Kidney epithelial cell (primary cell): Measurements from ENCODE around the gene PLXNA2. TPM values are rescaled to one million over a fixed set of nuclear protein-coding genes. Genes with fewer than 3 reads are reported as not detected.

Experiments
- DNase-seq: peaks from one replicate; pipeline ENCODE4 v3.0.0-alpha.2; 2010; ENCODE audit warnings: low read depth
- H3K27me3 ChIP-seq: 2 replicates; pipeline ENCODE4 v1.6.0; 2011; ENCODE audit warnings: low read length; ENCODE audit not compliant: control insufficient read depth, insufficient read depth
- H3K36me3 ChIP-seq: 2 replicates; pipeline ENCODE4 v1.5.1; 2011; ENCODE audit warnings: low read length; ENCODE audit not compliant: control insufficient read depth, insufficient read depth
- H3K4me3 ChIP-seq: 2 replicates; pipeline ENCODE4 v1.5.1; 2011; ENCODE audit warnings: low read depth, mild to moderate bottlenecking, control low read depth, low read length
- total RNA-seq: library from RNA; depleted of rRNA; stranded (reverse); fragments of >200 nt; gene quantifications from 2 replicates; pipeline ENCODE4 v1.2.3, GENCODE V29; 2015
- TF ChIP-seq, protein P1 (sequence below): IDR thresholded peaks from 2 replicates; pipeline ENCODE4 v1.5.1; 2011; ENCODE audit warnings: mild to moderate bottlenecking, moderate library complexity, low read length, control low read depth, inconsistent platforms; ENCODE audit not compliant: insufficient read depth, poor library complexity, severe bottlenecking

Gene PLXNA2
- total RNA-seq, 1 donor from 2014 or later = 6.9 TPM

DNA sequence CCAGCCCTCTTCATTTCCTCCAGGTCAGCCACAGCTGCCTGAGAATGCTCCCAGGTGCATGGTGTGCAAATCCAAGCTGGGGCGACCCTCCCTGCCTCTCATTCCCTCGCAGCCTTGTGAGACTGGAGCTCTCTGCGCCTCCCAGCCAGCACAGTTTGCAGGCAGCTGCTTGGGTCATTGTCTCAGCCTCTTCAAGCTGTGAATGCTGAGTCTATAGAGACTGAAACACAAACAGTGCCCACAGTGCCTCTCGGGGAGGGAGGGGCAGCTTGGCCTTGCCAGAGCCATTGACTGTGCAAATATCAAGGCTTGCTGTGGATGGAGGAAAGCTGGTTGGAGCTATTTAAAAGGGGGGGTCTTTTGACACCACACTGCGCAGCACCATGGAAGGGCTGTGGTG is 10.6 kb downstream of the PLXNA2 start:
- DNase-seq = no peak
- TF ChIP-seq, protein P1, sequence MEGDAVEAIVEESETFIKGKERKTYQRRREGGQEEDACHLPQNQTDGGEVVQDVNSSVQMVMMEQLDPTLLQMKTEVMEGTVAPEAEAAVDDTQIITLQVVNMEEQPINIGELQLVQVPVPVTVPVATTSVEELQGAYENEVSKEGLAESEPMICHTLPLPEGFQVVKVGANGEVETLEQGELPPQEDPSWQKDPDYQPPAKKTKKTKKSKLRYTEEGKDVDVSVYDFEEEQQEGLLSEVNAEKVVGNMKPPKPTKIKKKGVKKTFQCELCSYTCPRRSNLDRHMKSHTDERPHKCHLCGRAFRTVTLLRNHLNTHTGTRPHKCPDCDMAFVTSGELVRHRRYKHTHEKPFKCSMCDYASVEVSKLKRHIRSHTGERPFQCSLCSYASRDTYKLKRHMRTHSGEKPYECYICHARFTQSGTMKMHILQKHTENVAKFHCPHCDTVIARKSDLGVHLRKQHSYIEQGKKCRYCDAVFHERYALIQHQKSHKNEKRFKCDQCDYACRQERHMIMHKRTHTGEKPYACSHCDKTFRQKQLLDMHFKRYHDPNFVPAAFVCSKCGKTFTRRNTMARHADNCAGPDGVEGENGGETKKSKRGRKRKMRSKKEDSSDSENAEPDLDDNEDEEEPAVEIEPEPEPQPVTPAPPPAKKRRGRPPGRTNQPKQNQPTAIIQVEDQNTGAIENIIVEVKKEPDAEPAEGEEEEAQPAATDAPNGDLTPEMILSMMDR = no peak
- no peaks in the 10 kb centered on the region for H3K27me3 ChIP-seq
- H3K4me3 ChIP-seq = no peak overlapping the region
- no peaks in the 10 kb centered on the region for H3K36me3 ChIP-seq

DNA sequence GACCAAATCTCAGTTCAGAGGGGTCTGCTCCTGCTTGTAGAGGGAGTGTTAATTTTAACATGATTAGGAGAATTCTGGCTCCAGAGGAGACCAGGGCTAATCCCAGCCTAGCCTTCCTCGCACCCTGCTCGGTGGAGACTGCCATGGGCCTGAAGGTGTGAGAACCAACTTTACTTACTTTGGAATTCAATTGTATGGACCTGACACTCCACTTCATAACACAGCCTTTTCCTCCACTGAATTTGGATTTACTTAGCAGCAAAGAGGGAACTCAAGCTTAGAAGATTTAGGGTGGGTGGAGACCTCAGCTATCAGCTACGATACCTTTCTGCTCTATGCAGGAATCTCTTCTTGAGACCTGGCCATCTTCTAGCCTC is 11.5 kb downstream of the PLXNA2 start:
- Histone ChIP-seq H3K4me3 (no peak overlapping the region), H3K27me3 (no peaks in the 10 kb centered on the region), H3K36me3 (no peaks in the 10 kb centered on the region)
- no peak for DNase-seq
- TF ChIP-seq, protein P1 = no peak

DNA sequence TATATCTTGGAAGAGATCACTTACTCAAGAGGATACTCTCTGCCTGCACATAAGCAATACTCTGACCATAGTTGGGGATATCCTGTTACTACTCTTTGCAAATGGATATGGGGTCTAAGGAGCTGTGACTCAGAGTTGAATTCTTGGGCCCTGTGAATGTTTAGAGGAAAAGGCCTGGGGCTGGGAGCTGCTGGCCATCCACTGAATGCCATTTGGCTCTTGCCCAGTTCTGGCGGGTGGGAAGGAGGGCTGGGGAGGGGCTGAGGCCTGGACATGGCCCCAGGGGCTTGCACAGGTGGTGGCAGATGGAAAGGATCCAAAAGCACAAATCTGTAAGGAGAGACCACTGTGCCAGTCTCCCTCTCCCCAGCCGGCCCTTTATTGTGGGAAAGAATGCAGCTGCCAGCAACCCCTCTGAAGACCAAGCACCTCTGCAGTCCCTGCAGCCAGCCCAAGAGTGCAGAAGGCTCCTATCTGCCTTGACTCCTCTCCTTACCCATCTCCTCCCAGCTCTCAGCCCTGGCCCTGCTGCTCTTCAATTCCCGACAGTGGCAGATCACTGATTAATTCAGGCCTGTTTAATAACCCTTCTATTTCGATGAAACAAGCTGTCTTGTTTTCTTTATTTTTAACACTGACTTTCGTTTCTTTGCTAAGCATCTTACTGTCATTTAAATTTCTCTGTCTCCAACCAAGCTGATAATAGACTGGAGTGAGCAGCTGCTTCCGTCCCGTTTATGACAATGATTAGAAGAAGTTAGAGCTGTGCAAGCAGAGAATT is 12.1 kb downstream of the PLXNA2 start:
- H3K4me3 ChIP-seq = no peak overlapping the region
- TF ChIP-seq, protein P1 = no peak
- no peaks in the 10 kb centered on the region for H3K27me3 ChIP-seq
- H3K36me3 ChIP-seq = no peaks in the 10 kb centered on the region
- DNase-seq = no peak

DNA sequence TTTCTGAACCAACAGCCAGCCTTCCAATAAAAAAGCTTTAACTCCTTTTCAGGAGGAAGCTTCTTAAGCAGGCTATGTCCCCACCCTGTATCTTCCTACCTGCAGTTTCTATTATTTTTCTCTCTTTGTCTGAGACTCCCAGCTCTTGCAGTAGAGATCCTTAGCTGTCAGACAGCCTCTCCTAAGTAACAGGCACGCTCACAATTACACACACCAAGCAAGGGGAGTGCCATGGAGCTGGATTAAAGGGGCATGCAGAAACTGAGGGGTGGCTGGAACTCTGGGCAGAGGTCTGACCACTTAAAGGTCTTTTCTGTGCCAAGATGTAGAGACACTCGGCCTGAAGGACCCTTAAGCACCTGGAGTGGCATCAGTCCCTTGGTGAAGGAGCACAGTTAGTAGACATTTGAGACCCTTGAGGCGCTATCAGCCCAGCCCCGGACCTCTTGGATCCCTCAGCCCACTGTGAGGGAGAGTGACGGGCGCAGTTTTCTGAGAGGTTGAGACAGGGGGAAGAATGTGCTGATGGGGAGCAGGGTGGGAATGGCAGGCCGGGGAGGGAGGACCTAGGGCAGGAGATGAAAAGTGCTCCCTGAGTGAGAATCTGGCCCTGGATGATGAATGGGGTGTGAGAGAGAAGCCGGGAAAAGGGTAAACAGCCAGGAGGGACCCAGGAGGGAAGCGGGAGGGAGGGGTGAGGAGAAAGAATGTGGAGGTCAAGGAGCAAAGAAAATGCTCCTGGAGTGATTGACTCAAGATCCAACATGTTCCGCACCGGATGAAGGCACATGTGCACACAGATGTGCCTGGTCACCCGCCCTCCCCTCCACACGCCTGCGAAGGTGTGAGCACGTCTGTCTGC is 13.3 kb downstream of the PLXNA2 start:
- TF ChIP-seq, protein P1 = no peak
- no peak for DNase-seq
- Histone ChIP-seq H3K36me3 (no peaks in the 10 kb centered on the region), H3K4me3 (no peak overlapping the region), H3K27me3 (no peaks in the 10 kb centered on the region)

DNA sequence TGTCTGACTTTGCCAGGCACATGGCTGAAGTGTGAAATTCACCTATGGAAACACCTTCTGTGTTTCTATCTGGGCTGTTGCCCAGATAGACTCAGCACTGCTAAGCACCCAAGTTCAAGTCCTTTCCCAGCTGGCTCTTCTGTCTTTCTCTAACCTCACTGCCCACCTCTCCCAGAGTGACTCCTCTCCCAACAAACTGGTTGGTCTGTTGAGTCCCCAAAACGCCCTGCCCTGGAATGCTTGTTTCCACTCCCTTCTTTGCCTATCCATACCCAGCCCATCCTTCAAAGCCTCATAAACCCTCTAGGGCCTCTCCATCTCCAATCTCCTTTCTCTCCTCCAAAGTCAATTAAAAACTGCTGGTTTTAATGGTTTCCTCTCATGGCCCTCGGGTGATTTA is 15.6 kb downstream of the PLXNA2 start:
- Histone ChIP-seq H3K27me3 (no peaks in the 10 kb centered on the region), H3K4me3 (no peak overlapping the region), H3K36me3 (no peaks in the 10 kb centered on the region)
- TF ChIP-seq, protein P1 = no peak
- no peak for DNase-seq
